ENCODE measurements around the gene EXT2. TPM values are rescaled to one million over a fixed set of nuclear protein-coding genes. Genes with fewer than 3 reads are reported as not detected.

EXT2 gene
- total RNA-seq, 4 donors from 2014 or later, result 56.9 to 152 (median 128) TPM

DNA sequence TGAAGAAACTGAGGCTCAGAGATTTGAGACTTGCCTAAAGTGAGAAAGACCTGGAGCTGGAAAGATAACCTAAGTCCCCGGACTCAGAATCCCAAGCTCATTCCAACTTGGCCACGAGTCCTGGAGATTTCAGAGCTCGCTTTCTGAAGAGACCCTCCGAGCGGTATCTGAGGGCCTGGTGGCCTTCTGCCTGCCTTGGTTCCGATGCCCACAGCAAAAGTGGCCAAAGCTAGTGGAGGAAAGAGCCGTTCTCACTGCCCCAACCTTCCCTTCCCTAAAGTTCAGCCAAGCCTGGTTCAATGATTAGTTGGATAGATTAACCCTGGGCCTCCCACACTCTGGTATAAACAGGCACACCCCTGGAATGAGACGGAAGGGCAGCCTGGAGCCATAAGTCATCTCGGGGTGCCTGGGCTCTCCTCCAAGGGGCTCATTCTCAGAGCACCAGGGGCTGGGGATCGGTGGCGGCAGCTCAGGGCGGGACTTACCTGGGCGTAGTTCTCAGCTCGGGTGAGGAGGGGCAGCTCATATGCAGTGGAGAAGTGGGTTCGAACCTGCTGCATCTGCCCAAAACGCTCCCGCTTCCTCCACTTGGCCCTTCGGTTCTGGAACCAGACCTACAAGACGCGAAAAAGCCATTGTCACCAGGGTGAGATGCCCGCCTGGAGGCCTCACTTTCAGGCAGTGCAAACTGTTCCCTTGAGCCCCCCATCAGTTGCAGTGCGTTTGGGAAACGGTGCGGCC is 171.7 kb downstream of the EXT2 start:
- DNase-seq, result peak in 1 of 3 donors; percentile 35
- no peak for TF ChIP-seq POLR2A (IDR thresholded peaks at IDR 0.05)
- TF ChIP-seq, protein P1, sequence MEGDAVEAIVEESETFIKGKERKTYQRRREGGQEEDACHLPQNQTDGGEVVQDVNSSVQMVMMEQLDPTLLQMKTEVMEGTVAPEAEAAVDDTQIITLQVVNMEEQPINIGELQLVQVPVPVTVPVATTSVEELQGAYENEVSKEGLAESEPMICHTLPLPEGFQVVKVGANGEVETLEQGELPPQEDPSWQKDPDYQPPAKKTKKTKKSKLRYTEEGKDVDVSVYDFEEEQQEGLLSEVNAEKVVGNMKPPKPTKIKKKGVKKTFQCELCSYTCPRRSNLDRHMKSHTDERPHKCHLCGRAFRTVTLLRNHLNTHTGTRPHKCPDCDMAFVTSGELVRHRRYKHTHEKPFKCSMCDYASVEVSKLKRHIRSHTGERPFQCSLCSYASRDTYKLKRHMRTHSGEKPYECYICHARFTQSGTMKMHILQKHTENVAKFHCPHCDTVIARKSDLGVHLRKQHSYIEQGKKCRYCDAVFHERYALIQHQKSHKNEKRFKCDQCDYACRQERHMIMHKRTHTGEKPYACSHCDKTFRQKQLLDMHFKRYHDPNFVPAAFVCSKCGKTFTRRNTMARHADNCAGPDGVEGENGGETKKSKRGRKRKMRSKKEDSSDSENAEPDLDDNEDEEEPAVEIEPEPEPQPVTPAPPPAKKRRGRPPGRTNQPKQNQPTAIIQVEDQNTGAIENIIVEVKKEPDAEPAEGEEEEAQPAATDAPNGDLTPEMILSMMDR (IDR thresholded peaks at IDR 0.05), result no peak
- no peaks in the 10 kb centered on the region for H3K27me3 ChIP-seq
- no peak overlapping the region for H3K27ac ChIP-seq
- no peaks in the 10 kb centered on the region for H3K9me3 ChIP-seq
- H3K4me1 ChIP-seq, result no peaks in the 10 kb centered on the region
- no peaks in the 10 kb centered on the region for H3K36me3 ChIP-seq
- no peak overlapping the region for H3K4me3 ChIP-seq

DNA sequence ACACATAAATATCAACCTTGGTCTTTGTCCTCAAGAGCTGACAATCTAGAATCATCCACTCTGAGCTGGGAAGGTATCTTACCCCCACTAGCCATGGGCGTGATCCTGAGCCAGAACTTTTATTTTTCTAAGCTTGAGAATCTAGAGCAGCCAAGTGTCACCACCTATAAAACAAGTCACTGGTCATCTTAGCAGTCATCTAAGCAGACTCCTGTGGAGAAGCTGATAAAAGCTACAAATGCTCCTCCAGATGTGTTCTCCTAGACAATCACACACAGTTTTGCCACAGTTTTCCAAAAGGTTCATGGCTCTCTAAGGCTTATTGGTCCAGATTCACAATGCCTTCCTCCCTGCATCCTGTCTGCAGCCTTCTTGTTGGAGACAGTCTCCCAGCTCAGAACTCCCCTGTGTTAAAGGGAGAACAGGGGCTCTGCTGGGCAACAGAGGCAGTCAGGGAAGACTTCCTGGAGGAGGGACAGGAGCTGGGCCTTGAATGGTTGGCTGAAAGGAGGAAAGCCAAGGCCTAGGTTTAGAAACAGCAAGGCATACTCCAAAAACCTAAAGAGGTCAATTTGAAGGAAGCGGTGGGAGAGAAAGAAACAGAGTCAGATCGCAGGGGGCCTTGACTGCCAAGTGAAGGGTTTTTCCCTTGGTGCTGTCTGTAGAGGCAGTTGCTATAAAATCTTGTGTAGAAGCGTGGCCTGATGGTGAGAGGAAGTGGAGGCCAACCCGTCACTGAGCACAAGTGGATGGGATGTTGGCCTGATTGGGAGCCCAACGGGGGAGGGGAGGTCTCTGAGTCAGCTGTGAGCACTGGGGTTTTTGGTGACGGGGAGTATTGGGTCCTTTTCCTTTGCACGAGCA is 172.5 kb downstream of the EXT2 start:
- Histone ChIP-seq H3K9me3 (no peaks in the 10 kb centered on the region), H3K27me3 (no peaks in the 10 kb centered on the region), H3K4me3 (no peak overlapping the region), H3K4me1 (no peaks in the 10 kb centered on the region), H3K36me3 (no peaks in the 10 kb centered on the region), H3K27ac (no peak overlapping the region)
- peak in 1 of 3 donors; percentile 10 for DNase-seq
- TF ChIP-seq POLR2A (IDR thresholded peaks at IDR 0.05), result no peak
- TF ChIP-seq, protein P1 (IDR thresholded peaks at IDR 0.05), result no peak

DNA sequence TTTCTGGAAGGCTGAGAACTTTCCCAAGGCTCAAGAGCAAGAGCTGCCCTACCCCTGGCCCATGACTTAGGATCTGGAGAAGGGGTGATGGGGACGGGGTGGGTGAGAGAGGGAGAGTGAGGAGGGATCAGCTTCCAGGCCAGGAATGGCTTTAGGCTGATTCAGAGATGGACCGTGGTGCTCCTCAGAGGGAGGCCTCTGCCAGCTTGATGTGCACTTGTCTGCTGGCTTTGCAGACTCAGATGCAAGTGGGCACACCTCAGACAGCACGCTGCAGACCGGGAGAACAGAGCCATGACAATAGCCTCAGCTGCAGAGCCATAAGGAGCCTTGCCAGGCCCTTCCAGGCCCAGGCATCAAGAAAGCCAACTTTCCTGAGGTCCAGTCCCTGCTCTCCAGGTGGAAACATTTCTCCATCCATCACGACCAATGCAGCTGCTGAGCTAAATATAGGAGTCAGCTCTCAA is 173.2 kb downstream of the EXT2 start:
- no peaks in the 10 kb centered on the region for H3K27me3 ChIP-seq
- no peaks in the 10 kb centered on the region for H3K4me1 ChIP-seq
- H3K4me3 ChIP-seq, result no peak overlapping the region
- DNase-seq, result peak in 1 of 3 donors; percentile 18
- TF ChIP-seq POLR2A (IDR thresholded peaks at IDR 0.05), result no peak
- TF ChIP-seq, protein P1 (IDR thresholded peaks at IDR 0.05), result no peak
- H3K9me3 ChIP-seq, result no peaks in the 10 kb centered on the region
- no peaks in the 10 kb centered on the region for H3K36me3 ChIP-seq
- H3K27ac ChIP-seq, result no peak overlapping the region

DNA sequence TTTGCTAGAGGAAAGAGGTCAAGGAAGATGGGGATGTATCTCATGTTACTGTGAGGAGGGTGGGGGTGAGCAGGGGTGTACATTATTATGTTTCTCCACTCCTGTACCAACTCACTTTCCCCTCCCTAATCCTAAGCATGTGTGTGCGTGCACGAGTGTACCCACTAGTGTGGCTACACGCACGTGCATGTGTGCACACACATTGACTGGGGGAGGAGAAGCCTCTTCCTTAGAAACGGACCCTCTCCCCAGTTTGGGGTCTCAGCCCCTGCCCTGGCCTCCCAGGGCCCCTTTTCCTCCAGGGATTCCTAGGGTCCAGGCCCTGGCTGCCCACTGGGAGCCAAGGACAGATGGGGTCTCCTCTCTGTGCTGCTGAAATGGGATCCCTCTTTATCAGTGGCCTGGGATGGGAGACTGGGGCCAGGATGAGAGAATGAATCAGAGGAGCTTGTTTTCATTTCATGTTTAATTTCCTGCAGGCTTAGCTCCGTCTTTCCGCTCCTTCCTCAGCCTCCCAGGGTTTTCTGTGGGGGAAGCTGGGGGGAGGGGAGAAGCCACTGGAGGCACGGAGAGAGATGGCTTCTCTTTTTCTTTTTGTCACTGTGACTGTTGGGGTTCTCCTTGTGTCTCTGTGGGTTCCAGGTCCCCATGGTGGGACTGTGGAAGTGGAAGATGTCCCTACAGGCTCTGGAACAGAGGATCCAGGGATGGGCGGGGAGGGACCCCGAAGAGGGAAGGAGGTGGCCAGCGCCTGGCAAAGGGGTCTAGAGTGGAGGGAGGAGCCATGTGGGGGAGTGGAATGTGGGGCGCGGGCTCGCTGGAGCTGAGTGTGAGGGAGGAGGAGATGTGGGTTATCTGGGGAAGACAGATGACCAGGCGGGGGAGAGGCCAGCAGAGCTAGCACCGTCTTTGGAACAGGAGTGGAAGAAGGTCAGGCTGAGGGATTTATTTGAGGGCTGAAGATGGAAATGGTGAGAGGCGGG is 174.2 kb downstream of the EXT2 start:
- Histone ChIP-seq H3K9me3 (no peaks in the 10 kb centered on the region), H3K27ac (no peak overlapping the region), H3K4me1 (no peaks in the 10 kb centered on the region), H3K36me3 (no peaks in the 10 kb centered on the region), H3K4me3 (no peak overlapping the region), H3K27me3 (no peaks in the 10 kb centered on the region)
- DNase-seq, result peak in 1 of 3 donors; percentile 37
- no peak for TF ChIP-seq POLR2A (IDR thresholded peaks at IDR 0.05)
- TF ChIP-seq, protein P1 (IDR thresholded peaks at IDR 0.05), result no peak
